Uterus (tissue), 4 donors: ENCODE results near the gene GPR148. TPM values are rescaled to one million over a fixed set of nuclear protein-coding genes. Genes with fewer than 3 reads are reported as not detected.

ENCODE experiments used
- DNase-seq, 2 donors: peaks; one replicate each; pipeline ENCODE4 v3.0.0-alpha.2; 2019 to 2020
- H3K27ac ChIP-seq, 2 donors: fragments of 200-600 bp; sonication (generic); 1 replicate in 1 of 2; 2 replicates in 1 of 2; pipeline ENCODE4 v1.5.1; 2016 to 2018
- H3K27me3 ChIP-seq, 2 donors: fragments of 200-600 bp; sonication (generic); one replicate each; pipeline ENCODE4 v1.5.1; 2018 to 2019; ENCODE audit warnings: control low read depth in 1 of 2
- H3K36me3 ChIP-seq, 2 donors: fragments of 200-600 bp; sonication (generic); one replicate each; pipeline ENCODE4 v1.5.1; 2019; ENCODE audit warnings: control low read depth in 1 of 2
- H3K4me1 ChIP-seq, 2 donors: fragments of 200-600 bp; sonication (generic); one replicate each; pipeline ENCODE4 v1.5.1; 2018 to 2019; ENCODE audit warnings: control low read depth in 1 of 2
- H3K4me3 ChIP-seq, 2 donors: fragments of 200-600 bp; sonication (generic); 1 replicate in 1 of 2; 2 replicates in 1 of 2; pipeline ENCODE4 v1.5.1; 2018 to 2019; ENCODE audit warnings: mild to moderate bottlenecking in 1 of 2
- H3K9me3 ChIP-seq, 2 donors: fragments of 200-600 bp; sonication (generic); one replicate each; pipeline ENCODE4 v1.5.1; 2019; ENCODE audit warnings: control low read depth in 1 of 2
- POLR2A ChIP-seq, 2 donors: fragments of 450-650 bp; IDR thresholded peaks; one replicate each; pipeline ENCODE4 v1.6.1; 2016; ENCODE audit warnings: antibody characterized with exemption in 2 of 2, mild to moderate bottlenecking in 1 of 2, moderate library complexity in 1 of 2
- intact Hi-C: fragments of 100-400 bp; cut with DNase I; formaldehyde crosslinking; loops from one replicate; pipeline ENCODE4 v1.15.1; 2023; ENCODE audit warnings: low total_unique reads
- total RNA-seq, 4 donors: library from RNA; depleted of rRNA in 3 of 4; stranded (reverse); fragments of >200 nt in 3 of 4; gene quantifications; one replicate each; pipeline versions ENCODE4 v1.1.0 to v1.2.4, GENCODE V29; 2014 to 2023
- TF ChIP-seq, protein P1 (sequence below), 4 experiments: fragments of 200-600 bp in 2 of 4; fragments of 450-650 bp in 2 of 4; sonication (generic) in 2 of 4; IDR thresholded peaks; one replicate each; pipeline ENCODE4 v1.5.1; 2016 to 2019; ENCODE audit warnings: antibody characterized with exemption in 4 of 4, mild to moderate bottlenecking in 2 of 4, moderate library complexity in 1 of 4
- donor health status: DM: yes; HTN: yes; CAD: no.

Gene GPR148
- total RNA-seq, 4 donors from 2014 or later, result not detected

DNA sequence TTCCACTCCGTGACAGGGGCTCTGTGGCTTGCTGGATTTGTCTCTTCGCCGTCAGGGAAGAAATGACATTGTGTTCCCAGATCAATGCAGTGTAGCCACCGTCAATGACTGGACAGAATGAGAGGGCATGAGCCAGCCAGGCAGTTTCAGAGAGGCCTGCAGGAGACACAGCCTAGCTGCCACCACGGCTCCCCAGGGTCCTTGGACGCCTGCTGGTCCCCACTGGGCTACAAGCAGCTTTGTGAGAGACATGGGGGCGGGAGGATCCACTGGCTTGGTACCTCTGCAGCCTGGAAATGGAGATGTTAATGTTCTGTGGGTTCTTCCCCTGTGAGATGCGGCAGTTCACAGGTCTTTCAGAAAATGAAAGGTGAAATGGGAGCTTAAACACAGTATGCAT, 14.4 kb downstream of the GPR148 start:
- no peak for DNase-seq
- Histone ChIP-seq H3K9me3 (no peaks in the 10 kb centered on the region), H3K27ac (no peak overlapping the region), H3K4me1 (no peaks in the 10 kb centered on the region), H3K36me3 (no peaks in the 10 kb centered on the region), H3K27me3 (no peaks in the 10 kb centered on the region), H3K4me3 (no peak overlapping the region)
- intact Hi-C loops, result no loop called here
- TF ChIP-seq, protein P1, sequence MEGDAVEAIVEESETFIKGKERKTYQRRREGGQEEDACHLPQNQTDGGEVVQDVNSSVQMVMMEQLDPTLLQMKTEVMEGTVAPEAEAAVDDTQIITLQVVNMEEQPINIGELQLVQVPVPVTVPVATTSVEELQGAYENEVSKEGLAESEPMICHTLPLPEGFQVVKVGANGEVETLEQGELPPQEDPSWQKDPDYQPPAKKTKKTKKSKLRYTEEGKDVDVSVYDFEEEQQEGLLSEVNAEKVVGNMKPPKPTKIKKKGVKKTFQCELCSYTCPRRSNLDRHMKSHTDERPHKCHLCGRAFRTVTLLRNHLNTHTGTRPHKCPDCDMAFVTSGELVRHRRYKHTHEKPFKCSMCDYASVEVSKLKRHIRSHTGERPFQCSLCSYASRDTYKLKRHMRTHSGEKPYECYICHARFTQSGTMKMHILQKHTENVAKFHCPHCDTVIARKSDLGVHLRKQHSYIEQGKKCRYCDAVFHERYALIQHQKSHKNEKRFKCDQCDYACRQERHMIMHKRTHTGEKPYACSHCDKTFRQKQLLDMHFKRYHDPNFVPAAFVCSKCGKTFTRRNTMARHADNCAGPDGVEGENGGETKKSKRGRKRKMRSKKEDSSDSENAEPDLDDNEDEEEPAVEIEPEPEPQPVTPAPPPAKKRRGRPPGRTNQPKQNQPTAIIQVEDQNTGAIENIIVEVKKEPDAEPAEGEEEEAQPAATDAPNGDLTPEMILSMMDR (IDR thresholded peaks at IDR 0.05), result no peak
- TF ChIP-seq POLR2A (IDR thresholded peaks at IDR 0.05), result no peak

DNA sequence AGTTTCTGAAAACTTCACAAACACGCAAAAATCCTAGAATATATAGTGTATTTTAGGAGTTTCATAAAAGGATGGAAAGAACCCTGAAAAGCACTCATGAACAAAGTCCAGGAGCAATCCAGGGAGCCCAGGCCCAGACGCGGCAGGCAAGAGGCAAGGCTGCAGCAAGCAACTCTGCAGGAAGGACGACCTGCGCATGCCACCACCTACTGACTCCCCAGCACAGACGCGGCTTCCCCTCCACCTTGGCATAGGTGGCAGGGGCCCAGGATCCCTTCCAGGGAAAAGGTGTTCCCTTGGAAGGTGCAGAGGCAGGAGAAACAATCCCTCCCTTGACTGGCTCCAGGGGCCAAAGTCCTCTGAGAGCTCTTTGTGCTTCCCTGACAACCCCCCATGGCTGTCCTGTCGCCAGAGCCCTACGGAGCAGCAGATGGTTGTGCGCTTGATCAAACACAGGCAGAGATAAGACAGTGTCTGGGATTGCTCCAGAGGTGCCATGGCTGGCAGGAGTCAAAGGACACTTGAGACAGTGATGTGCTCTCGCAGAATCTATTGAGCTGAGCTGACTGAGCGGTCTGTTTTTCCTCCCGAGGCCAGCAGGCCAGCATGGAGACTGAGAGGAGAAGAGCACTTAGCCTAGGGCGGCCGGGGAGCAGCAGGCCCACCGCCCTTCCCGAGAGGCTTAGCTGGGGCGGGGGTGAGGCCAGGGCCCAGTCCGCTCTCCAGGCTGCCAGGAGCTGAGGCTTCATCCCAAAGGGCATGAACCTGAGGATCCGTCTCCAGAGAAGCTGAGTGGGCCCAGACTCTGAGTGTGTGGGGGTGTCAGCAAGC, 15.6 kb downstream of the GPR148 start:
- Histone ChIP-seq H3K4me1 (no peaks in the 10 kb centered on the region), H3K27me3 (no peaks in the 10 kb centered on the region), H3K27ac (no peak overlapping the region), H3K4me3 (no peak overlapping the region), H3K36me3 (no peaks in the 10 kb centered on the region), H3K9me3 (no peaks in the 10 kb centered on the region)
- DNase-seq, result no peak
- intact Hi-C loops, result no loop called here
- TF ChIP-seq POLR2A (IDR thresholded peaks at IDR 0.05), result no peak
- TF ChIP-seq, protein P1 (IDR thresholded peaks at IDR 0.05), result no peak

DNA sequence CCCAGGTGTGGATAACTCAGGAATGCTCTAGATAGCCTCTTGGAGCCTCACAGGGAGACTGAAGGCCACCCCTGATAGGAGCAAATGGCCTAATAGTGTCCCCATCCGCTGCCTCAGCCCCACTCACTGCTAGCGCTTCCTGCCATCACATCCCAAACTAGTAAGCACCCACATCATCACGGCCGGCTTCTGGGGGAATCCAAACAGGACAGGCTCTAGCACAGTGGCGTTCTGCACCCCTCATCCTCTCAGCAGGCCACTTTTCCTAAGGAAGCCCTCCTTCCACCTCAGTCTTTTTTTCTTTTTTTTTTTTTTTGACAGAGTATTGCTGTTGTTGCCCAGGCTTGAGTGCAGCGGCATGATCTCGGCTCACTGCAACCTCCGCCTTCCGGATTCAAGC, 20.2 kb downstream of the GPR148 start:
- Histone ChIP-seq H3K4me1 (no peaks in the 10 kb centered on the region), H3K9me3 (no peaks in the 10 kb centered on the region), H3K27ac (no peak overlapping the region), H3K4me3 (no peak overlapping the region), H3K36me3 (no peaks in the 10 kb centered on the region), H3K27me3 (no peaks in the 10 kb centered on the region)
- no peak for DNase-seq
- TF ChIP-seq POLR2A (IDR thresholded peaks at IDR 0.05), result no peak
- TF ChIP-seq, protein P1 (IDR thresholded peaks at IDR 0.05), result no peak
- intact Hi-C loops, result no loop called here

DNA sequence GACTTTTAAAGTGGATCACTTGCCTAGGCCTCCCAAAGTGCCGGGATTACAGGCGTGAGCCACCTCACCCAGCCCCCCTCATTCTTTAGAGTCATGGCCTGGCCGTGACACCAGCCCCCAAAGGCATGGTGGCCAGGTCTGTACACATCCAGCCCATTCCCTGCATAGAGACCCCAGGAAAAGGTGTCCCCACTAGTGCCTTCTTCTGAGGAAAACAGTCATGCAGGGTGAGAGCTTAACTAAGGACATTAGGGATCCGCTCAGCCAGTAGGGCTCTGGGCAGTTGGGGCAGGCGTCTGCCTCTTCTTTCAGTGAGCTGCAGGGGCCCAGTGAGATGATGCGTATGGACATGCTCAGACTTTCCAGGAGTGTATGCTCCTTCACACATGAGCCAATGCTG, 20.8 kb downstream of the GPR148 start:
- Histone ChIP-seq H3K36me3 (no peaks in the 10 kb centered on the region), H3K27me3 (no peaks in the 10 kb centered on the region), H3K27ac (no peak overlapping the region), H3K9me3 (no peaks in the 10 kb centered on the region), H3K4me1 (no peaks in the 10 kb centered on the region), H3K4me3 (no peak overlapping the region)
- TF ChIP-seq POLR2A (IDR thresholded peaks at IDR 0.05), result no peak
- TF ChIP-seq, protein P1 (IDR thresholded peaks at IDR 0.05), result no peak
- no peak for DNase-seq
- intact Hi-C loops, result no loop called here

DNA sequence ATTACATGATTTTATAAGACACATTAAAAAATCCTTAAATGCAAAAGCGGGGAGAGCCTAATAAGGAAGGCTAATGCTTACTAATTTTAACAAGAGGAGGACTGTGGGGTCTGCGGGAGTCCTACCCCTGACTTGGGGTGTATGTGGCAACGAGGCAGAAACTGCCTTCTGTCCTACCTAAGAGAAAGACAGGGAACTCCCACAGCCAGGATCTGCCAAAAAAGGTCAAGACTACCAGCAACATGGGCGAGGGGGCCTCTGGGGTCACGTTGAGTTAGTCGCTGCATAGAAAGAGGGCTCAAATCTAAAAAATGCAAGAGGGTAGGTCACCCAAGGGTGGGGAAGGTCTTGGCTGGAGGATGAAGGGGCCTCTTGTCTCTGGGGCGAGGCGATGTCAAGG, 25.9 kb downstream of the GPR148 start:
- Histone ChIP-seq H3K27ac (no peak overlapping the region), H3K27me3 (peaks cover 0 to 20% of the 10 kb centered on the region in 2 donors), H3K36me3 (no peaks in the 10 kb centered on the region), H3K9me3 (no peaks in the 10 kb centered on the region), H3K4me3 (no peak overlapping the region), H3K4me1 (no peaks in the 10 kb centered on the region)
- intact Hi-C loops, result no loop called here
- no peak for DNase-seq
- TF ChIP-seq, protein P1 (IDR thresholded peaks at IDR 0.05), result no peak
- no peak for TF ChIP-seq POLR2A (IDR thresholded peaks at IDR 0.05)
